Measurements from ENCODE around the gene NYNRIN.

NYNRIN gene

GRCh38 chr14:24415421-24416253 lies 16.8 kb downstream of the NYNRIN start:
- no peak for DNase-seq (ENCODE audit: low read depth)

DNA sequence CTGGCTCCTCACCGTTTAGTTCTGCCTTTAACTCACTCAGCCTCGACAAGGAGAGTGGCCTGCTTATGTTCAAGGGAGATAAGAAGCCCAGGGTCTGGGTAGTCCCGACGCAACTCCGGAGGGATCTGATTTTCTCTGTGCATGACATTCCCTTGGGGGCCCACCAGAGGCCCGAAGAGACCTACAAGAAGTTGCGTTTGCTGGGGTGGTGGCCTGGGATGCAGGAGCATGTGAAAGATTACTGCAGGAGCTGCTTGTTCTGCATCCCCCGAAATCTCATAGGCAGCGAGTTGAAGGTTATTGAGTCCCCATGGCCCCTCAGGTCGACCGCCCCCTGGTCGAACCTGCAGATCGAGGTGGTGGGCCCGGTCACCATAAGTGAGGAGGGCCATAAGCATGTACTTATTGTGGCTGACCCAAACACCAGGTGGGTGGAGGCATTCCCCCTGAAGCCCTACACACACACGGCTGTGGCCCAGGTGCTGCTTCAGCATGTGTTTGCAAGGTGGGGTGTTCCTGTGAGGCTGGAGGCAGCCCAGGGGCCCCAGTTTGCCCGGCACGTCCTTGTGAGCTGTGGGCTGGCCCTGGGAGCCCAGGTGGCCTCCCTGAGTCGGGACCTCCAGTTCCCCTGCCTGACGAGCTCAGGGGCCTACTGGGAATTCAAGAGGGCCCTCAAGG lies 17.6 kb downstream of the NYNRIN start:
- DNase-seq (ENCODE audit: low read depth): no peak

DNA sequence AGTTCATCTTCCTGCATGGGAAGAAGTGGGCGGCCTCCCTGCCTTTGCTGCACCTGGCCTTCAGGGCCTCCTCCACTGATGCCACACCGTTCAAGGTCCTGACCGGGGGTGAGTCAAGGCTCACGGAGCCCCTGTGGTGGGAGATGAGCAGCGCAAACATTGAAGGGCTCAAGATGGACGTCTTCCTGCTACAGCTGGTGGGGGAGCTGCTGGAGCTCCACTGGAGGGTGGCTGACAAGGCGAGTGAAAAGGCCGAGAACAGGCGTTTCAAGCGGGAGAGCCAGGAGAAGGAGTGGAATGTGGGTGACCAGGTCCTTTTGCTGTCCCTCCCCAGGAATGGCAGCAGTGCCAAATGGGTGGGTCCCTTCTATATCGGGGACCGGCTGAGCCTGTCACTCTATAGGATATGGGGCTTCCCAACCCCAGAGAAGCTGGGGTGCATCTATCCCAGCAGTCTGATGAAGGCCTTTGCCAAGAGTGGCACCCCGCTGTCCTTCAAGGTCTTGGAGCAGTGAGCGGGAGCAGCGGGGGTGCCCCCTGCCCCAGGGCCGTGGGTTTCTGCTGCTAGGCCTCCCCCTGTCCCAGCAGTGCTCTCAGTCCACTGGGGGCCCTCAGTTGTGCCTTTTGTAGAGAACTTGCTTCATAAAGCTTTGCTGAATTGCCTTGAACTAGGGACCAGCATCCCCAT lies 18.3 kb downstream of the NYNRIN start:
- no peak for DNase-seq (ENCODE audit: low read depth)

DNA sequence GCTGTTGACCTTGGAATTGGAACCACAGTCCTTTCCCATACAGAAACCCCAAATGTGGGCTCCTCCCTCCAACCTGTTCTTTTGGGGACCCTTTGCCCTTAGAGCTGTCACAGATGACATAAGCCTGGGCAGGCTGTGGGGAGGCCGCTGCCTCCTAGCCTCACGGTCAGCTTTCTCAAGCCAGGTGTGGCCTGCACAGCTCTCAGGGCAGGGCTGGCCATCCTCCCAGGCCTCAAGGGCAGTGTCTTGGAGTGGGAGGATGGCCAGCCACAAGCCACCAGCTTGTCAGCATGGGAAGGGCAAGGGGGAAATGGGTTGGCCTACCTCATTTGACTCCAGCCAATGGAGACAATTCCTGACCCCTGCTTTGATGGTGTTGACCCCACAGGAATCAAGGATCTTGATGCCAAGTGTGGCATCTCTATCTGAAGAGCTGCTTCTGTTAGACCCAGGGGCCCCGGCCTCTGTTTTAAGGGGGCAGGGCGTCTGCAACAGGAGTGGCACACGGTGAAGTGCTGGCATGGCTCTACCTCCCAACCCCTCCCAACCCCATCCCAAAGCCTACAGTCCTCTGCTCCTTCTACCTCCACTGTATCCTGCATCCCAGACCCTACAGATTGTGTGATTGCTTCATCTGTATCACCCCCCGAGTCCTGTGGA lies 19.2 kb downstream of the NYNRIN start:
- DNase-seq (ENCODE audit: low read depth): no peak

GRCh38 chr14:24418492-24418873 lies 19.7 kb downstream of the NYNRIN start:
- no peak for DNase-seq (ENCODE audit: low read depth)

- DNase-seq (ENCODE audit: low read depth): no peak
Measured at GRCh38 chr14:24422261-24422660, 23.5 kb downstream of the NYNRIN start.

DNA sequence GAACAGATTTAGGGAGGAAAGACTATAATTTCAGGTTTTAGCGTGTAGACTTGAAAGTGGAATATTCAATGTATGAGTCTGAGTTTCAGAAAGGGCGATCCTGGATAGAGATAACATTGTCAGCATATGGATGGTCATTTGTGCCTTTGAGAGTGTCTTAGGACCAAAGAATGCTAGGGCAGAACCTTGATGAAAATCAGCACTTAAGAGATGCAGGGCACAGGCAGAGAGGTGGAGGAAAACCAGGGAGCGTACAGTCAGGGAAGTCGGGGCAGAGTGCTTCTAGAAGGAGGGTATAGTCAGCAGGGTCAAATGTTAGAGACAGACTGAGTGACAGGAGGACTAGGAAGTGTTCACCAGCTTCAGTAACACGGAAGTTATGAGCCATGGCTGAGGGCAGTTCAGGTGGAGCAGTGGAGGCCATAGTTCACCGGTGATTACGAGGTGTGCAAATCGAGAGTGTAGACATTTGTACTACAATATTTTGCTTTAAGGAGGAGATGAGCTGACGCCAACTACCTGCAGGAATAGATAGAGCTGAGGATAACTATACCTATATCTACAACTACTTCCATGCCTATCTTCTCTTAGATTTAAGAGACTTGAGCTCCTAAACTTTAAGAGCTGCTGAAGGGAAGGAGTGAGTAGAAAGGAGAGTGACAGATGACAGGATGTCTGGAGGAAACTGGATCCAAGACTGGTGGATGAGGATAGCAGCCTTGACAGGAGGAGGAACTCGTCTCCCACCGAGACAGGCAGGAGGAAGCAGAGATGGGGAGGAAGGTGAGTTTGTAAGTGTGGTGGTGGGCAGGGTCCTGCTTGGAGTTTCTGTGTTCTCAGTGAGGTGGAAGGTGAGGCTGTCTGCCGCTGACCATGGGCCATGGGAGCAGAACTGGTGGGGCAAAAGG lies 24.1 kb downstream of the NYNRIN start:
- DNase-seq (ENCODE audit: low read depth): no peak

DNA sequence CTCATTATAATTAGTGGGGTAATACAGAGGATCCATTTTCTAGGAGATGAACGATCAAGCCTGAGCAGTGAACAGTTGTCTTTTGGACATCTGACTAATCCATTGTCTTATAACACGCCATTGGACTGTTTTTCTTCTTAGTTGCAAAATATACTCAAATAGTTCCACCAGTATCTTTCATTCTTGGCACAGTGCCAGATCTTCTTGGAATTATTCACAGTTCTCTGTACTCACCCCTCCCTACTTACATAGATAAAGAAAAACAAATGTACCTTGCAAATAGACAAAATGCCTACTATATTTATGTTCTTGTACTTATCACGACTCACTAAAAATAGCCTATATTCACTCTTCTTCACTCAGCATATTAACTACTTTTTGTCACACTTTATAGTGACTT lies 26.9 kb downstream of the NYNRIN start:
- peak; percentile 68 for DNase-seq (ENCODE audit: low read depth)

- DNase-seq (ENCODE audit: low read depth): no peak
Measured at GRCh38 chr14:24426150-24426911, 27.5 kb downstream of the NYNRIN start.

GRCh38 chr14:24426912-24427536 lies 28.2 kb downstream of the NYNRIN start:
- no peak for DNase-seq (ENCODE audit: low read depth)

DNA sequence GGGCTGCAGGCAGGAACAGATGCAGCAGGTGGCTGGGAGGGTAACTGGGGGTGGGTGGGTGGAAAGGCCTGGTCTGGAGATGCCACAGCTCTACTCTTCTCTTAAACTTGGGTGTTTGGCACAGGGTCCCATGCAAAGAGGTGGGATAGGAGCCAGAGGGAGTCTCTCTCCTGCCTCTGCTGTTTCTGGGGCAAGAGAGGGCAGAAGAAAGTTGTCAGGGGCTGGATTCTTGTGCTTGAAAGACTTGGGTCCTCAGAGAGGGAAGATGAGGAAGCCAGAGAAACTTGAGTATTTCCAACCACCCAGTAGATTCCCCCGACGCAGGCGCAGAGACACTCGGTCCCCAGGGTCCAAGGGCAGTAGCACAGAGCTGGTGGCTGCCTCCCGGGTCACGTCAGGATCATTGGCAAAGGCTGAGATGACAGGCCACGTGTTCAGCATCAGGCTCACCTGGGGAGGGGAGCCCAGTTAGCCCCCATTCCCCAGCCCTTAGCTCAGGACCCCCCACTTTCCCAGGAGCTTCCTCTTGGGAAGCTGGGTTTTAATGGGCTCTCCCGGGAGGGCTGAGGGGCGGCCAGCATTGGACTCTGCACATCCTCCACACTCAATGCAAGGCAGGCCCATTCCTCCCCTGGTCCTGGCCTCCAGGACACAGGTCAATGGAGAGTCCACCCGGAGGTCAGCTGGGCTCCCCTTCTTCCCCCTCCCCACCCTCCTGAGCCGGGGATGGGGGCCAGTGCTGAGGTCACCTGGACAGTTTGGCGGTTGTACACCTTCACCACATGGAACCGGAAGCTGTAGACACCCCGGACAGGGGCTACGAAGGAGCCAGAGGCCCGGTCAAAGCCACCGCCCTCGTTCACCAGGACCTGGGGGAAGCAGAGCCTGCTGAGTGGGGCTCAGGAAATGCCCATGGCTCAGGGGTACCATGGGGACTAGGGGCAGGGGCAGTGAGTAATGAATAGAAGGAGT lies 29.0 kb downstream of the NYNRIN start:
- DNase-seq (ENCODE audit: low read depth): no peak

DNA sequence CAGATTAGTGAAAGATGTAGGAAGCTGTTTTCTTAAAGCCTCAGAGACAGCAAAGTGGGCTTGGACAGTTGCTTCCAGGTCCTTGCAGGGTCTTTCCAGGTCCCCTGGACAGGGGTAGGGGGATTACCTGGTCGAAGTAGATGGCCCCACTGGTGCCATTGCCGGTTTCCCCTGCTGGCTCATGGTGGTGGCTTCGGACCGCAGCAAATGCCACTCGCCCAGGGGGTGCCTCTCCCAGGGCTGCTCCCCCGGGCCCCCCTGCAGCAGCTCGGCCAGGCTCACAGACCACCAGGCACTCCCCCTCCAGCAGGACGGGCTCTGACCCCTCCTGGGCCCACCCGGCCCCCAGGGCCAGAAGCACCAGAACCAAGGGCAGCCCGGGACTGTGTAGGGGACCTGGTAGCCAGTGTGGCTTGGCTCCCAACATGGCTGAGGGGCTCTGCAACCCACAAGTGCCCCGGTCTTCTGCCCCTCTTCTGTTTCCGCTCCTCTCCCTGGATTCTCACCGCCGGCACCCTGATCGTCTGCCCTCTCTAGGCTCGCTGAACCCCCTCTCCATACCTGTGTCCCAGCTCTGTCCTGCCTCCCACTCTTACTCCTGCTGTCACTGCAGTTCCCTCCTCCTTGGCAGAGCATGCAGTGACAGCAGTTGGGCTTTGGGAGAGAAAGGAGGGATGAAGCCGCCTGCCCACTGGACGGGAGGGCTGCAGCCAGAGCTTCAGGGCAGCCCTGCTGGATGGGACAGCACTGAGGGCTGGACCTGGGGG lies 30.0 kb downstream of the NYNRIN start:
- no peak for DNase-seq (ENCODE audit: low read depth)

DNA sequence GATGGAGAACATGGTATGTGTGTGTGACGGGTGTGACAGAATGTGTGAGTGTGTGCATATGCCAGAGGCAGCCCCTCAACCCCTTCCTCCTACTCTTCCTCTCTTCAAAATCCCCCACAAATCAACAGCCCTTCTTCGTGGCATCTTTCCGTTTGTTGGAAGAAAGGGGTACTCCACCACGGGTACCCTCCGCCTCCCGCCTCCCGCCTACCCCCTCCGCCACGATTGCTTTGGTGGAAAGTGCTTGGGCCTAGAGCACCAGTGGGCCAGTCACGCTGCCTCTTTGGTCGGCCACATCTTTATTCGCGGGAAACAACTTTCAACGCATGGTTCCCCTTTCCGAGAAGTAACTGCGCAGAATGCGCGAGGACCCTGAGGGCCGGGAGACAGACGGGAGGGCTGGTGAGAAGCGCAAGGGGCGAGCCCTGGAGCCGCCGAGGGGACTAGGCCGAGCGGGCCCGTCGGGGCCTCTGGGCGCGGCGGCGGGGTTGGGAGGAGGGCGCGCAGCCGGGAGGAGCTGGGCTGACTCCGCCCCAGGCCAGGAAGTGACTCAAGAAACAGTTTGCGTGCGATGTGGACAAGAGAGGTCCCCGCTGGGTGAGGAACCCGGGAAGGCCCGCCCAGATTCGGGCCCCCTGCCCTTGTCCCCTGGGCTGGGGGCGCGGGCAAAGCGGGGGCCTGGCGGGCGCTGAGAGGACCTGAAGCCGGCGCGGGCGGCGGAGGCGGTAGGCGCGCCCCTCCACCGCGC lies 30.8 kb downstream of the NYNRIN start, which contains the start of the genes CBLN3 and KHNYN:
Gene CBLN3, minus strand, starts transcription at position 274 of the 748 bp plus-strand sequence. CDS start 614 bp downstream, outside the sequence.
Gene KHNYN, plus strand, starts transcription at position 560 of the 748 bp plus-strand sequence. CDS start 777 bp downstream, outside the sequence.
- peak; percentile 63 for DNase-seq (ENCODE audit: low read depth)

DNA sequence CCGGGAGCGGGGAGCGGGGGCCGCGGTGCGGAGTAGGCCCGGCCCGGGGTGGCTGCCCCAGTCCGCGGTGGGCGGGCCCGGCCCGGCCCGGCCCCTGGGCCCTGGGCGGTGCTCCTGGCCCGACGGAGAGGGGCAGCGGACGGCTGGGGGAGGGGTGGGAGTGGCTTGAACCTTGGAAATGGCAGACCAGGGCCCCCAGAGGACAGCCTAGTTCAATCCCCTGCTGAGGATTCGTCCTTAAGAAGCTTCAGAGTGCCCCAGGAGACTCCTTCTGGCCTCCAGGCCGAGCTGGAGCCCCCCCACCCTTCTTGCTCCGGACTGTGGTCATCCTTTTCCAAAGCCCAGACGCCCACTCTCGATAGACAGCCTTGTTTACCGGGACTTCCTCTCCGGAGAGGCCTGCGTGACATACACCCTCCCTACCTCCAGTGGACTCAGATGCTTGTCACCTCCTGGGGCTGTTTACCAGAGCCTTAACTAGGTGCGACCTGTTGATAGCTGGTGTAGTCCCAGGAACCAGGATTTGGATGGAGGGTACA lies 31.4 kb downstream of the NYNRIN start:
- peak; percentile 8 for DNase-seq (ENCODE audit: low read depth)

- DNase-seq (ENCODE audit: low read depth): peak; percentile 18
Measured at GRCh38 chr14:24430682-24431568, 32.1 kb downstream of the NYNRIN start.
